KBM-7 (cell line): ENCODE data around the gene PRH1.

Experiments
- DNase-seq: peaks from one replicate; pipeline ENCODE4 v3.0.0-alpha.2; 2015
- in situ Hi-C: fragments of 300-500 bp; cut with MboI; formaldehyde crosslinking; loops from 2 replicates; pipeline ENCODE4 v1.14.3; 2020; ENCODE audit warnings: low sequenced_read_pairs, low pct_unique_long_range_greater_than_20kb, mixed read lengths

Gene PRH1

GRCh38 chr12:10849425-10849878, 34.6 kb downstream of the PRH1 start, which contains the start of gene PRR4:
PRR4 (minus strand) TSS chr12:10849475; CDS start chr12:10849437, 38 bp downstream.
- in situ Hi-C loops: no loop called here
- no peak for DNase-seq

DNA sequence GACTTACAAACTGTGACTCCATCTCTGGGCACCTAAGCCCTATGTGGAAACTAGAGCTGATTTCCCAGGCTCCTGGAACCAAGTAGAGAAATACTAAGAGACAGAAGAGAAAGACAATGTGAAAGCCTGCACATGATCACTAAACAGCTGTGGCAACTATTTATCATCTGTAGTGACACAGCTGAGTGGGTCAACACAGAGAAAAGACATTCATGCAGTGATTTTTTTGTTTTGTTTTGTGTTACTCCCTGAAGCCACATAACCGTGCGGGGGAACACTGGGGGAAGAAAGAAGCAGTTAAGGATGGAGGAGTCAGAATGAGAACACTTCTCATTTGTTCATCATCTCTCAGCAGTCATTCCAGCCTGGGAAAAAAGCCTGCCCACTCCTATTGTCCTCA, 36.3 kb downstream of the PRH1 start:
- no peak for DNase-seq
- in situ Hi-C loops: no loop called here

DNA sequence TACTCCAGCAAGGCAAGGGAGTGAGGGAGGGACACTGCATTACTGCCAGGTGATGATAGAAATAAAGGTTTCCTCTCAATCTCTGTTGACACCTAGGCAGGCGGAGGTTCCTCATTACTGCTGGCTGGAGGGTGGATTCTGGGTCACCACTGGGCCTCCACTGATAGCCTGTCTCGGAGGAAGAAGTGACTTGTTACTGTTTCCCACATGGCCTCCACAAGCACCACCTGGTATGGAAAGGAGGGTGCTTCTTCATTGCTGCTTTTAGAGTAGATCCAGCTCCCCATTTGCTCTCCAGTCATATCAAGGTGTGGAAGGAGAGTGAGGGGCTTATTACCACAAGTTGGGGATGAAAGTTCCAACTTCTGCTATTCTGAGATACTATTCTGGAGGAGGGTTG, 41.2 kb downstream of the PRH1 start:
- no peak for DNase-seq
- in situ Hi-C loops: no loop called here

DNA sequence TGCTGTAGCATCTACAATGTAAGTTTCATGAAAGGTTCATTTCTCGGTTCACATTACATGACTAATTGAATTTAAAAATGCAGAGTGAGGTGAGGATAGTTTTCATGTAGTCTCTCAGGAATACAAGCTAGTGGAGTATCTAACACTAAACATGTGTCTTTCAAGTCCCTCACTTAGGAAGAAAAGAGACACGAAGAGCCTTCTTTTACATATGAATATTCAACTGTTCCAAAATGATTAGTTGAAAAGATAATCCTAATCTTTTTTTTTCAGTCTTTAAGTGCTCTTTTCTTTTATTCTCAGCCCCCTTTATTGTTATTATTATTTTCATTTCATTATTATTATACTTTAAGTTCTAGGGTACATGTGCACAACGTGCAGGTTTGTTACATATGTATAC, 45.6 kb downstream of the PRH1 start:
- in situ Hi-C loops: no loop called here
- DNase-seq: no peak
